Cerebellar nuclear complex (tissue), 1 donor: ENCODE data around the gene CTNNA3.

ENCODE experiments used
- DNase-seq, 2 experiments: peaks; one replicate each; lab custom pipeline; 2025; lab: John Stamatoyannopoulos, UW

The CTNNA3 gene

DNA sequence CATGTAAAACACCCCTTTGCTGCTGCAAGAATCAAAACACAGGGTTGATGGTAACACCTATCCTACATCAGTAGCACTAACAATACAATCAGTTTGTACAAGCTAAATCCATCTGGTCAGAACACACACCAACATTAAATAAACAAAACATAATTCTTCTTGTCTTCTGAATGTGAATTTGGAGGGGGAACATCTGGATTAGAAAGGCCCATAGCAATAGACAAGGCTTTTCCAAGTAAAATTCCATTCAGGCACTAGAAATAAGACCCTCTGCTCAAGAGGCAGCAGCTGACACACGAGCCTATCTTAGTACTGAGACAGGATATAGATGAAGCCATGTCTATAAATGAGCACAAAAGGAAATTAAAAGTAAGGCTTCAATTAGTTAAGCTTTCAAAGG lies 1610.1 kb downstream of the CTNNA3 start:
- DNase-seq = no peak

GRCh38 chr10:66071907-66072306 lies 1624.1 kb downstream of the CTNNA3 start:
- no peak for DNase-seq

GRCh38 chr10:66058594-66058993 lies 1637.4 kb downstream of the CTNNA3 start:
- DNase-seq = no peak

DNA sequence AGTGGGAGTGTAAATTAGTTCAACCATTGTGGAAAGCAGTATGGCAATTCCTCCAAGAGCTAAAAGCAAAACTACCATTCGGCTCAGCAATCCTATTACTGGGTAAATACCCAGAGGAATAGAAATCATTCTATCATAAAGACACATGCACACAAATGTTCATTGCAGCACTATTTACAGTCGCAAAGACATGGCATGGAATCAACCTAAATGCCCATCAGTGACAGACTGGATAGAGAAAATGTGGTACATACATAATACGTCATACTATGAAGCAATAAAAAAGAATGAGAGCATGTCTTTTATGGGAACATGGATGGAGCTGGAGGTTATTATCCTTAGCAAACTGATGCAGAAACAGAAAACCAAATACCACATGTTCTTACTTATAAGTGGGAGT lies 1646.7 kb downstream of the CTNNA3 start:
- DNase-seq = no peak

DNA sequence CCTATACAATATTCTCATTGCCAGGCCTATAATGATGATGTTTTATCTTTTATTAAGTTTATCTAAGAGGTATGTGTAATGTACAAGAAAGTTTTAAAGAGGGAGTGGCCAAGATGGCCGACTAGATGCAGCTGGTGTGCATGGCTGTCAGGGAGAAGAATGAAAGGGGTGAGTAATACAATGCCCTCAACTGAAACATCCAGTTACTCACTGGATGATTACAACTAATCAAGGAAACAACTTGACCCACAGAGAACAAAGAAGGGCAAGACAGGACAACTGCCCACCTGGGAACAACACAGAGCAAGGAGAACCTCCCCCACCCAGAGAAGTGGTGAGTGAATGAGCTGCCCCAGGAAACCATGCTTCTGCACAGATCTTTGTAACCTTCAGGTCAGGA lies 1650.1 kb downstream of the CTNNA3 start:
- no peak for DNase-seq

- no peak for DNase-seq
Measured at GRCh38 chr10:66041771-66042170, 1654.2 kb downstream of the CTNNA3 start.

DNA sequence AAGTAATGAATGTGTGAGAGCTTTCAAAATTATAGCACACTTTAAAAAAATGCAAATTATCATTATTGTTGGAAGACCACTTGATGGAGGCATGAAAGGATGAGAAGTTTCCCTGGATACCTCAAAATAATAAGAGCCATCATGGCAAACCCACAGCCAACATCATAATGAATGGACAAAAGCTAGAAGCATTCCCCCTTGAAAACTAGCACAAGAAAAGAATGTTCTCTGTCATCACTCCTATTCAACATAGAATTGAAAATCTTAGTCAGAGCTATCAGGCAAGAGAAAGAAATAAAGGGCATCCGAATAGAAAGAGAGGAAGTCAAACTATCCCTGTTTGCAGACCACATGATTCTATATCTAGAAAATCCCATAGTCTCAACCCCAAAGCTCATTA lies 1657.4 kb downstream of the CTNNA3 start:
- DNase-seq = no peak

DNA sequence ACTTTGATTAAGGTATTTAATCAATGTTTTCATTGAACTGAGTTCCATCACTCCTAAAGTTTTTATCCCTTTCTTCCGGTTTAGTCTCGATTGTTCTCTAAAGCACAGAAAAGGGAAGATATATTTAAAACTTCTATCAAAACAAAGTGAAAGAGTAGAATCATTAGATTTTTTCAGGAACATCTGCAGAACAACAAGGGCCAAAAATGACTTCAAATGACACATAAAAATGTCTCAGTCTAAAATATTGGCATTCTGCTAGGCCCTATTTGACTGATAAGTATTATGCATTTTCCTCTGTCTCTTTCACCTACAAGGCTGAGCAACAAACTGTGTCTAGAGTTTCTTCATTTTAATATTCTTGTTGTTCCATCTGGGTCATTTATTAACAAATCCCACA lies 1669.7 kb downstream of the CTNNA3 start:
- no peak for DNase-seq

DNA sequence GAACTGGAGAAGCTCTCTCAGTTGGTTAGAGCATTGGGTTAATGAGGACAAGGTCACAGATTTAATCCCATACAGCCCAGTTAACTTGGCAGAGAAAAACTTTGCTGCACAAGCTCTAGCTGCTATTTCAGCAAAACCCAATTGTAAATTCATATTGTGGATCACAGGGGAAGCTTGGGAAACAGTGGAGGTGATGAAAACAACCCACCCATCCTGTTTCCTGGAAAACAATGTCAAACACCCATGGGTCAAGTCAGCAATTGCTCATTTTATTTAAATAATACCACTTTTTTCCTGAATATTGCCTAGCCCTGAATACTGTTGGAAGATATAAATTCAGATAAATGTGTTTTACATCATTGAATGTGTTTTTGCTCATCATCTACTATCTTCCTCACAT lies 1670.8 kb downstream of the CTNNA3 start:
- DNase-seq = no peak

GRCh38 chr10:66021423-66021822 lies 1674.6 kb downstream of the CTNNA3 start:
- DNase-seq = no peak

DNA sequence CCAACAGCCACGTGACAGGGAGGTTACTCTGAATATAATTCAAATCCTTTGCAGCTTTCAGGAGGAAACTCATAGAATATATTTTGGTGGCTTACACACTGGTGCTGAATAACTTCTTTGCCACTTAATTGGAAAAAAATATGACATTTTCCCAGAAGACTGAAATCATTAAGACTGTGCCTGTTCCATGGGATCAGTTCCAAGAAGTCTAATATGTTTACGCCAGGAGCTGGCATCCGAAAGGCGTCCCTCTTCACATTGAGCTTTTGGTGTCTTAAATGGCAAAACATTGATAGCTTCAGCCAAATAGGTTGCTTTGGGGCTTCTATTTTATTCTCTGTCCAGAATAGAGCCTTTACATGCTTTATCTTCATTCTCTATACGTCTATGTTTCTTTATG lies 1687.8 kb downstream of the CTNNA3 start:
- no peak for DNase-seq

- DNase-seq = no peak
Measured at GRCh38 chr10:66006411-66006810, 1689.6 kb downstream of the CTNNA3 start.

- DNase-seq = no peak
Measured at GRCh38 chr10:65993451-65993850, 1702.5 kb downstream of the CTNNA3 start.

DNA sequence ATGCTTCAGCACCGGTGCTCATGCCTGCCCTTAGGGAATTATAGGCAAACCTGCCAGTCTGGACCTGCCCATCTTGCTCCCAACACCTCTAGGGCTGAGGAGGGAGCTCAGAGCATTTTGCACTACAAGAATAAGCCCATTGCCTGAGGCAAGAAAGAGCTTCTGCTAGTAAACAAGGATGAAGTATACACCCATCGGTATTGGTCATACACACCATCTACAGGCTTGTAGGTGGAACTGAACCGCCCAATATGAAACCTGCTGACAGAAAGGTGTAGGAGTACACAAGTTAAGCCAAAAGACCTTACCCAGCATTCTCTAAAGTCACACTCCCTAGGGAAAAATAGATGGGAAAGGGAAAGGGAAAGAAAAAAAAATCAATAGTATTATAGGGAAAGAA lies 1727.1 kb downstream of the CTNNA3 start:
- DNase-seq = no peak

- no peak for DNase-seq
Measured at GRCh38 chr10:65968437-65968836, 1727.6 kb downstream of the CTNNA3 start.

DNA sequence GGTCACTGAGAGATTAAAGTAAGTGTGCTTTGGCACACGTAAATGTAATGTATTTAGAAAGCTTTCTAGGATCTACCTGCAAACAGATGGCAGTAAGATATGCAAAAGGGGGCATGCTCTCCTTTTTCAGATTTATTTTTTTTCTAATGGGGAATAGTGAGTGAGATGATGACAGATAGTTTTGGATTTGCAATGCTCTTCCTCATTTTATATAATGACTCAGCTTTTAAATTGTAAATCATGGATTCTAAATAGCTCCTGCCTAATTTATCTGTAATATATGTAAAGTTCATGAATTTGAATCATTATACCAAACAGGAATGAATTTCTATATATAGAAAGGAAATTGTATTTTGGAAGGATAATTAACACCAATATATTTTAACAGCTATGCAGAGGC lies 1731.8 kb downstream of the CTNNA3 start:
- DNase-seq = no peak

- DNase-seq = no peak
Measured at GRCh38 chr10:65952086-65952485, 1743.9 kb downstream of the CTNNA3 start.

GRCh38 chr10:65950075-65950474 lies 1745.9 kb downstream of the CTNNA3 start:
- DNase-seq = no peak

DNA sequence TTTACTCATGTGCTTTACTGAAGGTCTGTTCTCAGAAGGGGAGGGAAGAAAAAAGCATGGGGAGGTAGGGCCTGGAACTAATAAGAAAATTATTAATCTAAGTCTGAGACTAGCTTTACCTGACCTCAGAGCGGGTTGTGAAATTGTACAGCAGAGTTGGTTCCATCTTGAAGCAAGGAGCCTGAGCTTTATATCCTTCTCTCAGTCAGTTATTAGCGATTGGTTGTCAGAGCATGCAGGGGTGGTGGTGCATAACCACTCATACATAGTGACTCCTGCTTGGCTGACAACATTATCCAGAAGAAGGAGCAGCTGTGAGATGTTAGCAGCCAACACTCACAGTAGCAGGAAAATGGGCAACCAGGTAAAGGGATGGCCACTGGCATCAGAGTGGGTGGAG lies 1746.5 kb downstream of the CTNNA3 start:
- DNase-seq = no peak

DNA sequence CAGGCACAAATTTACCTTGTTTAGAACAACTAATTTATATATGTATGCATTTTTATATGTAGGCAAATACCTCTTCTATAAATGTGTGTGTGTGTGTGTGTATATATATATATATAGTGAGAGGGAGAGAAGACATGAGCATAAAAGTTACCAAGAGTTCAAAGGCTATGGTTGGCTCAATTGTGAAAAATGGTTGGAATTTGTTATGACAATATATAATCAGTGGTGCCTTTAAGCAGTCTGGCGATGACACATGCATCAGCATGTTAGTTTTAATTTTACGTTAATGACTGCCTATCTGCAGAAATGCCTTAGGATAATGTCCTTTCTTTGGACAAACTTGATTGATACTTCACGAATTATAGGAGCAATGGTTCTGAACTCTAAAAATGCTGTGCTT lies 1750.9 kb downstream of the CTNNA3 start:
- DNase-seq = no peak

- no peak for DNase-seq
Measured at GRCh38 chr10:65943451-65943850, 1752.5 kb downstream of the CTNNA3 start.

DNA sequence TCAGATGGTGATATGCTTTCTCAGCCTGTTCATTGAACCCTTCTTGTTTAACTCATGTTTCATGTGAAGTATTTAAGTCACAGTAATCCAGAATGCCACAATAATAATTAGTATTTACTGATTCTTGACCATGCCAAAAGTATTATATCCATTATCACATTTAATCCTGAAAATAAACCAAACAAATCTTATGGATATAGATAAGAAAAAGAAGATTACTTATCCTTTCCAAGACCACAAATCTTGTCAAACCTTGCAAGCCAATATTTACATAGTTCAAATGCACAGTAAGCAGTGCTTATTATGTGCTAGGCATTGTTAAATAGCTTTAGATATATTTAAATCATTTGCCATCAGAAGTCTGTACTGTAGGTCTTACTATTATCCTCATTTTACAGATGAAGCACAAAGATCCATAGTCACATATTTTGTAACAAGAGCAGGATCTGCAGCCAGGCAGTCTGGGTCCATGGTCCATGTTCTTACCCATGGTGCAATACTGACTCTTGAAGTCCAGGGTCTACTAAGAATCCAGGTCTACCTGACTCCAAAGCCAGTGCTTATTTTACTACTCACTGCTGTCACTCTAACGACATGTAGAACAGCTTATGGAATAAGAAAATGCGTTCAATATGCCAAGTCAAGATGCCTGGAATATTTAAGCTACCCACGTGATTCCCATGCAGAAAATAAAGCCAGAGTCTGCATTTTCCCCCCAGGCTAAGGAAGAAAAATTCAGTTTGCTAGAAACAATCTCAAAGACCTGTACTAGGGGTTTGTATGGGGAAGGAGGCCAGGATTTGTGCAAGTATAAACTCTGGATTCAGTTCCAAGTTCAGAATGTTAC lies 1755.0 kb downstream of the CTNNA3 start:
- DNase-seq = no peak

DNA sequence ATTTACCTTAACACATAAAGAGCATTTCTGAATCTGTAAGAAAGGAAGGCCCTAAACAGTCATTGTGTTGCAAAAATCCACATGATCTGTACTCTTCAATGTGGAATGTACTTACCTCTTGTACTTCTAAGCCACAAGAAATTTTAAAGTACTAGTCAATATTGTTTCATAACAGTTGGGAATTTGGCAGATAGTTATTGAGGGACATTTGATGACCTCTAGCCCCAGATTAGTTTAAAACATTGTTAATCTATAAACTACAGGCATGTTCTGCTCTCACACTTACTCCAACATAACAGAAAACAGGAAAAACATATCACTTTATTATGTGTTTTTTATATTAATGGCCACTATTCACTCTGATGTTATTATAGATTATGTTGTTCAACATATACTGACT lies 1755.9 kb downstream of the CTNNA3 start:
- no peak for DNase-seq
